Activated T-helper 1 cell treated with anti-CD3 and anti-CD28 coated beads, Interleukin-12 subunit alpha, Interleukin-12 subunit beta, Interleukin-2, Interleukin-4 antibody, amounts not matched to agents 30 ng/mL and 10 ng/mL and 1 ng/mL, durations not matched to agents 14 hours and 24 hours and 36 hours (primary cell): ENCODE results near the gene GAB4. TPM values are rescaled to one million over a fixed set of nuclear protein-coding genes. Genes with fewer than 3 reads are reported as not detected.
"Not testable (repeated sequence)": the region's sequence is repeated elsewhere in the genome, so short reads cannot be mapped to it uniquely, and the experiment has no call there.

Experiments
- DNase-seq: peaks from one replicate; pipeline ENCODE4 v3.0.0; 2021; ENCODE audit warnings: low spot score
- H3K27ac Mint-ChIP-seq: one replicate; pipeline ENCODE4 v1.8.0; 2021; ENCODE audit warnings: mild to moderate bottlenecking, mixed read lengths
- H3K27me3 Mint-ChIP-seq: one replicate; pipeline ENCODE4 v1.8.0; 2022; ENCODE audit warnings: mild to moderate bottlenecking, moderate library complexity, mixed read lengths; ENCODE audit not compliant: insufficient read depth
- H3K36me3 Mint-ChIP-seq: one replicate; pipeline ENCODE4 v1.8.0; 2021; ENCODE audit warnings: low read depth, mixed read lengths
- H3K4me1 Mint-ChIP-seq: one replicate; pipeline ENCODE4 v1.8.0; 2021; ENCODE audit warnings: low read depth, mixed read lengths
- H3K4me3 Mint-ChIP-seq: one replicate; pipeline ENCODE4 v1.8.0; 2021; ENCODE audit warnings: mild to moderate bottlenecking, moderate library complexity, mixed read lengths
- H3K9me3 Mint-ChIP-seq: one replicate; pipeline ENCODE4 v1.8.0; 2021; ENCODE audit warnings: mixed read lengths
- intact Hi-C: fragments of 100-400 bp; cut with micrococcal nuclease; formaldehyde crosslinking; loops from one replicate; pipeline ENCODE4 v1.15.1; 2024
- total RNA-seq: library from RNA; stranded (reverse); gene quantifications from 2 replicates; pipeline ENCODE4 v1.2.3, GENCODE V29; 2022

The GAB4 gene, protein sequence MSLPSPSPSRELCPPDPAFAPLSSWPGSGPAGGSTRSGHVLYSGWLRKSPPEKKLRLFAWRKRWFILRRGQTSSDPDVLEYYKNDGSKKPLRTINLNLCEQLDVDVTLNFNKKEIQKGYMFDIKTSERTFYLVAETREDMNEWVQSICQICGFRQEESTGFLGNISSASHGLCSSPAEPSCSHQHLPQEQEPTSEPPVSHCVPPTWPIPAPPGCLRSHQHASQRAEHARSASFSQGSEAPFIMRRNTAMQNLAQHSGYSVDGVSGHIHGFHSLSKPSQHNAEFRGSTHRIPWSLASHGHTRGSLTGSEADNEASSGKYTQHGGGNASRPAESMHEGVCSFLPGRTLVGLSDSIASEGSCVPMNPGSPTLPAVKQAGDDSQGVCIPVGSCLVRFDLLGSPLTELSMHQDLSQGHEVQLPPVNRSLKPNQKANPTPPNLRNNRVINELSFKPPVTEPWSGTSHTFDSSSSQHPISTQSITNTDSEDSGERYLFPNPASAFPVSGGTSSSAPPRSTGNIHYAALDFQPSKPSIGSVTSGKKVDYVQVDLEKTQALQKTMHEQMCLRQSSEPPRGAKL
- total RNA-seq, result not detected in 2 replicates

DNA sequence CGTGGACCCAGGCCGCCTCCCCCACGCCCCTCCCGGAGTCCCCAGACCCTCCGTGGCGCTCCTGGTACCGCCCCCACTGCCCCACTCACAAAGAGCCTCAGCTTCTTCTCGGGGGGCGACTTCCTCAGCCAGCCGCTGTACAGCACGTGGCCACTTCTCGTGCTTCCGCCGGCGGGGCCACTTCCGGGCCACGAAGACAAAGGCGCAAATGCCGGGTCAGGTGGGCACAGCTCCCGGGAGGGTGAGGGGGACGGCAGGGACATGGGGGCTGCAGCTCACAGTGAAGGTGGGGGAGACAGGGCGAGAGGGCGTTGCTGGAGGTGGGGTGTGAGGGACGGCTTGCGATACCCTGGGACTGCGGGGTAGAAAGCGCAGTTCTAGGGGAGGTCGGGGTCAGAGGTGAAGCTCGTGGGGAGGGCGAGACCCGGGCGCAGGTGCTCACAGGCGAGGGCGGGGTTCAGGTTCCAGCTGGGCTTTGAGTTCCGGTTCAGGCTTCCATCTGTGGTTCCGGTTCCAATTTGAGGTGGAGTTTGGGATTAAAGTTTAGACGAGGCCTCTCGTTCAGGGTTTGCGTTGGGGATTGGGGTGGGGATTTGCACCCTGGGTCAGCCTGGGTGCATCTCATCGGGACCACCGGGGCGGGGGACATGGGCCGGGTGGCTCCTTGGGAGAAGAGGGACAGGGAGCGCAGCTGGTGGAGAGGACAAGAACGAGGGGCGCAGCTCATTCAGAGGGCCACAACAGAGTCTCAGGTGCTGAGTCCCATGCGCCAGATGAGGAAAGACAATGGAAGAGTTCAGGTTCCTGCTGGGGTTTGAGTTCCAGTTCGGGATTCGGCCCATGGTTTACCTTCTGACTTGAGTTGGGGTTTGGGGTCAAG, at the start of gene GAB4:
GAB4 (minus strand) TSS at position 371 of the 880 bp plus-strand sequence; CDS start at position 263, 108 bp downstream.
- Mint-ChIP-seq H3K27me3 (peaks cover 9% of the 10 kb centered on the region), H3K27ac (peak within 1 kb of the TSS; percentile 43), H3K9me3 (peaks cover 7% of the 10 kb centered on the region), H3K36me3 (no peaks in the 10 kb centered on the region), H3K4me3 (no peak within 1 kb of the TSS), H3K4me1 (no peaks in the 10 kb centered on the region)
- intact Hi-C loops, result no loop called here
- no peak for DNase-seq

DNA sequence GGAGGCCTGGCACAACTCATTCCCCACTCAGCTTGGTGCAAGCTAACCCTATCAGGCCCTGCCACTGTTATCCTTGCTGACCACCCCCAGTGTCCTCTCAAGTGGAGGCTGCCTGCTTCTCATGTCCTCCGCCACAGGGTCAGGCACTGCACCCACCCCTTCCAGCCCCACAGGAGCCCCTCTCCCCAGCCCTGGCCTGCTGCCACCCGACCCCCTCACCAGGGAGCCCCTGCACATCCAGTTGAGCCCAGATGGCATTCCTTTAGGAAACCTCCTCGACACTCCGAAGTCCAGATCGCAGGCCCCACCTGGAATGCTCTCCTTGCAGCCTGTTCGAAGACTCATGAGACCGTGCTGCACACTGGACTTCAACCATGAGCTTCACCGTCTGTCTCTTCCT, 48.8 kb upstream of the GAB4 start:
- H3K4me3 Mint-ChIP-seq, result no peak overlapping the region
- no peaks in the 10 kb centered on the region for H3K36me3 Mint-ChIP-seq
- H3K27ac Mint-ChIP-seq, result no peak overlapping the region
- no peaks in the 10 kb centered on the region for H3K9me3 Mint-ChIP-seq
- intact Hi-C loops, result no loop called here
- H3K4me1 Mint-ChIP-seq, result no peaks in the 10 kb centered on the region
- peaks cover 15% of the 10 kb centered on the region for H3K27me3 Mint-ChIP-seq
- DNase-seq, result no peak

DNA sequence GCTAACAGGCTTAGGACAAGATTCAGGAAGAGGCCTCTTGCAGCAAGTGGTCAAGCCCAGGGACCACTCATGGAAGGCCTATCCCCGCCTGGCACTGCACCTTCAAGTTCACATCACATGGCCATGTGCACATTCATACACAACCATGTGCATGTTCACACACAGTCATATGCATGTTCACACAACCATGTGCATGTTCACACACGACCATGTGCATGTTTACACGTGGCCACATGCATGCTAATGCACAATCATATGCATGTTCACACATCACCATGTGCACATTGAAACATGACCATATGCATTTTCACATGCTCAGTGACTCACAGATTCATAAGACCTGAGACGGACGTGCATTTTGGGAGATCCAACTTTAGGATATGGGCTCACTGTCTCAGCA, 48.0 kb upstream of the GAB4 start:
- no peak overlapping the region for H3K4me3 Mint-ChIP-seq
- no peaks in the 10 kb centered on the region for H3K36me3 Mint-ChIP-seq
- H3K9me3 Mint-ChIP-seq, result no peaks in the 10 kb centered on the region
- no peak overlapping the region for H3K27ac Mint-ChIP-seq
- no peak for DNase-seq
- no peaks in the 10 kb centered on the region for H3K4me1 Mint-ChIP-seq
- intact Hi-C loops, result no loop called here
- peaks cover 13% of the 10 kb centered on the region for H3K27me3 Mint-ChIP-seq

- Mint-ChIP-seq H3K4me3 (no peak overlapping the region), H3K27me3 (peaks cover 4% of the 10 kb centered on the region), H3K4me1 (no peaks in the 10 kb centered on the region), H3K27ac (no peak overlapping the region), H3K36me3 (no peaks in the 10 kb centered on the region), H3K9me3 (no peaks in the 10 kb centered on the region)
- no peak for DNase-seq
- intact Hi-C loops, result loop anchor here (10.0 kb wide), 1 partner anchor 63 kb away; no protein-coding TSS in a partner anchor
Observed at GRCh38 chr22:17047656-17048055, 39.6 kb upstream of the GAB4 start.

- Mint-ChIP-seq H3K36me3 (no peaks in the 10 kb centered on the region), H3K27ac (no peak overlapping the region), H3K27me3 (peaks cover 4% of the 10 kb centered on the region), H3K9me3 (no peaks in the 10 kb centered on the region), H3K4me3 (no peak overlapping the region), H3K4me1 (no peaks in the 10 kb centered on the region)
- intact Hi-C loops, result loop anchor here (10.0 kb wide), 1 partner anchor 62 kb away; no protein-coding TSS in a partner anchor
- DNase-seq, result no peak
Observed at GRCh38 chr22:17046566-17047348, 38.7 kb upstream of the GAB4 start.

- no peak for DNase-seq
- Mint-ChIP-seq H3K9me3 (no peaks in the 10 kb centered on the region), H3K27me3 (peaks cover 6% of the 10 kb centered on the region), H3K4me3 (no peak overlapping the region), H3K27ac (no peak overlapping the region), H3K36me3 (no peaks in the 10 kb centered on the region), H3K4me1 (no peaks in the 10 kb centered on the region)
- intact Hi-C loops, result loop anchor here (10.0 kb wide), 1 partner anchor 59 kb away; no protein-coding TSS in a partner anchor
Observed at GRCh38 chr22:17043521-17043920, 35.5 kb upstream of the GAB4 start.

GRCh38 chr22:17036842-17037711, 29.1 kb upstream of the GAB4 start:
- intact Hi-C loops, H3K27ac Mint-ChIP-seq, H3K4me1 Mint-ChIP-seq: not testable (repeated sequence)

GRCh38 chr22:17035976-17036841, 28.2 kb upstream of the GAB4 start:
- H3K36me3 Mint-ChIP-seq, H3K9me3 Mint-ChIP-seq, DNase-seq, H3K4me1 Mint-ChIP-seq, intact Hi-C loops, H3K27ac Mint-ChIP-seq: not testable (repeated sequence)
- H3K4me3 Mint-ChIP-seq, result peak overlapping the region; percentile 37
- peaks cover 15% of the 10 kb centered on the region for H3K27me3 Mint-ChIP-seq

More at GRCh38 chr22:17036842-17037711, 29.1 kb upstream of the GAB4 start:
- H3K9me3 Mint-ChIP-seq, H3K36me3 Mint-ChIP-seq, DNase-seq: not testable (repeated sequence)
- Mint-ChIP-seq H3K27me3 (peaks cover 15% of the 10 kb centered on the region), H3K4me3 (peak overlapping the region; percentile 64)

- H3K27me3 Mint-ChIP-seq, result peaks cover 15% of the 10 kb centered on the region
- no peaks in the 10 kb centered on the region for H3K4me1 Mint-ChIP-seq
- intact Hi-C loops, result no loop called here
- DNase-seq, result no peak
- H3K4me3 Mint-ChIP-seq, result peak overlapping the region; percentile 9
- no peak overlapping the region for H3K27ac Mint-ChIP-seq
- no peaks in the 10 kb centered on the region for H3K9me3 Mint-ChIP-seq
- no peaks in the 10 kb centered on the region for H3K36me3 Mint-ChIP-seq
Observed at GRCh38 chr22:17035246-17035645, 27.2 kb upstream of the GAB4 start.

GRCh38 chr22:17034532-17034931, 26.5 kb upstream of the GAB4 start:
- DNase-seq, intact Hi-C loops, H3K36me3 Mint-ChIP-seq, H3K4me1 Mint-ChIP-seq, H3K9me3 Mint-ChIP-seq, H3K4me3 Mint-ChIP-seq, H3K27ac Mint-ChIP-seq: not testable (repeated sequence)
- peaks cover 15% of the 10 kb centered on the region for H3K27me3 Mint-ChIP-seq

- H3K4me1 Mint-ChIP-seq, H3K27ac Mint-ChIP-seq, intact Hi-C loops, DNase-seq, H3K9me3 Mint-ChIP-seq, H3K4me3 Mint-ChIP-seq, H3K36me3 Mint-ChIP-seq: not testable (repeated sequence)
- H3K27me3 Mint-ChIP-seq, result peaks cover 17% of the 10 kb centered on the region
Observed at GRCh38 chr22:17032277-17032676, 24.3 kb upstream of the GAB4 start.
